CD4-positive, alpha-beta memory T cell (primary cell): Measurements from ENCODE around the gene MITF. TPM values are rescaled to one million over a fixed set of nuclear protein-coding genes. Genes with fewer than 3 reads are reported as not detected.

ENCODE experiments used
- CTCF ChIA-PET: fragments of 350-600 bp; sonication (Branson Sonifier 250); formaldehyde crosslinking; loops from one replicate; lab custom pipeline; 2021; ENCODE audit warnings: inconsistent platforms; ENCODE audit not compliant: partially characterized antibody; lab: Charles Lee
- POLR2A ChIA-PET: fragments of 350-600 bp; sonication (Branson Sonifier 250); formaldehyde crosslinking; loops from one replicate; lab custom pipeline; 2021; ENCODE audit not compliant: partially characterized antibody; lab: Charles Lee
- DNase-seq, 5 donors: peaks; one replicate each; pipeline versions ENCODE4 v3.0.0 to v3.0.0-alpha.2; 2020 to 2022; ENCODE audit warnings: mixed read lengths in 1 of 5
- H3K27ac ChIP-seq: one replicate; pipeline ENCODE4 v1.7.0; 2013; ENCODE audit warnings: low read depth, low read length
- H3K27me3 ChIP-seq: 2 replicates; pipeline ENCODE4 v1.7.0; 2013; ENCODE audit warnings: mild to moderate bottlenecking, low read length, moderate library complexity; ENCODE audit not compliant: insufficient read depth
- H3K36me3 ChIP-seq: 2 replicates; pipeline ENCODE4 v1.7.0; 2013; ENCODE audit warnings: mild to moderate bottlenecking, low read length, moderate library complexity; ENCODE audit not compliant: insufficient read depth
- H3K4me1 ChIP-seq: 2 replicates; pipeline ENCODE4 v1.7.0; 2013; ENCODE audit warnings: mild to moderate bottlenecking, low read length, moderate library complexity; ENCODE audit not compliant: insufficient read depth
- H3K4me3 ChIP-seq, 2 donors: one replicate each; pipeline ENCODE4 v1.7.0; 2013; ENCODE audit warnings: low read length in 2 of 2, mild to moderate bottlenecking in 1 of 2
- H3K9me3 ChIP-seq, 2 donors: one replicate each; pipeline ENCODE4 v1.7.0; 2013; ENCODE audit warnings: low read length in 2 of 2, control low read depth in 1 of 2; ENCODE audit not compliant: control insufficient read depth in 1 of 2
- H3K27ac Mint-ChIP-seq, 7 donors: one replicate each; pipeline ENCODE4 v1.8.0; 2020 to 2021; ENCODE audit warnings: mixed read lengths in 7 of 7, mild to moderate bottlenecking in 6 of 7, inconsistent platforms in 3 of 7, moderate library complexity in 3 of 7
- H3K27me3 Mint-ChIP-seq, 2 donors: one replicate each; pipeline ENCODE4 v1.8.0; 2020 to 2021; ENCODE audit warnings: mixed read lengths in 2 of 2
- H3K36me3 Mint-ChIP-seq, 2 donors: one replicate each; pipeline ENCODE4 v1.8.0; 2020 to 2021; ENCODE audit warnings: mixed read lengths in 2 of 2, inconsistent platforms in 1 of 2, mild to moderate bottlenecking in 1 of 2
- H3K4me1 Mint-ChIP-seq, 4 donors: one replicate each; pipeline ENCODE4 v1.8.0; 2020 to 2021; ENCODE audit warnings: mixed read lengths in 4 of 4, mild to moderate bottlenecking in 1 of 4
- H3K4me3 Mint-ChIP-seq, 8 donors: one replicate each; pipeline ENCODE4 v1.8.0; 2020 to 2021; ENCODE audit warnings: mixed read lengths in 8 of 8, mild to moderate bottlenecking in 7 of 8, moderate library complexity in 6 of 8, inconsistent platforms in 3 of 8
- H3K9me3 Mint-ChIP-seq, 8 donors: one replicate each; pipeline ENCODE4 v1.8.0; 2020 to 2021; ENCODE audit warnings: mixed read lengths in 8 of 8, mild to moderate bottlenecking in 5 of 8, inconsistent platforms in 3 of 8, moderate library complexity in 1 of 8
- intact Hi-C: fragments of 100-400 bp; cut with micrococcal nuclease; formaldehyde crosslinking; loops from one replicate; pipeline ENCODE4 v1.15.1; 2023
- polyA plus RNA-seq, 2 donors: library from polyadenylated mRNA; unstranded; fragments of 300-500 nt; fragmentation: Illumina TruSeq; gene quantifications; one replicate each; pipeline ENCODE4 v1.2.3, GENCODE V29; 2021
- total RNA-seq, 2 experiments: library from RNA; stranded (reverse); gene quantifications; one replicate each; pipeline ENCODE4 v1.2.3, GENCODE V29; 2021

Gene MITF
- total and polyA plus RNA-seq, 4 experiments from 2014 or later, result 0.80 to 1.5 TPM; not detected in 2

GRCh38 chr3:69729147-69729919, 9.9 kb upstream of the MITF start:
- Mint-ChIP-seq H3K27ac (no peak overlapping the region), H3K36me3 (no peaks in the 10 kb centered on the region), H3K4me3 (no peak overlapping the region), H3K9me3 (no peaks in the 10 kb centered on the region), H3K27me3 (peaks cover 1 to 4% of the 10 kb centered on the region in 2 donors), H3K4me1 (no peaks in the 10 kb centered on the region)
- ChIA-PET POLR2A (no interaction called here), CTCF (no interaction called here)
- no peak overlapping the region for H3K4me3 ChIP-seq
- intact Hi-C loops, result no loop called here
- no peak overlapping the region for H3K27ac ChIP-seq
- no peaks in the 10 kb centered on the region for H3K4me1 ChIP-seq
- no peak for DNase-seq
- no peaks in the 10 kb centered on the region for H3K9me3 ChIP-seq
- no peaks in the 10 kb centered on the region for H3K36me3 ChIP-seq
- H3K27me3 ChIP-seq, result no peaks in the 10 kb centered on the region

- Mint-ChIP-seq H3K4me1 (no peaks in the 10 kb centered on the region), H3K9me3 (no peaks in the 10 kb centered on the region), H3K27me3 (peaks cover 1 to 7% of the 10 kb centered on the region in 2 donors), H3K4me3 (no peak overlapping the region), H3K36me3 (no peaks in the 10 kb centered on the region), H3K27ac (no peak overlapping the region)
- H3K27ac ChIP-seq, result no peak overlapping the region
- H3K9me3 ChIP-seq, result no peaks in the 10 kb centered on the region
- H3K27me3 ChIP-seq, result no peaks in the 10 kb centered on the region
- H3K4me1 ChIP-seq, result no peaks in the 10 kb centered on the region
- intact Hi-C loops, result no loop called here
- ChIA-PET POLR2A (no interaction called here), CTCF (no interaction called here)
- H3K36me3 ChIP-seq, result no peaks in the 10 kb centered on the region
- no peak overlapping the region for H3K4me3 ChIP-seq
- no peak for DNase-seq
These were observed 8.2 kb upstream of the MITF start for GRCh38 chr3:69731080-69731479.

GRCh38 chr3:69735893-69736292, 3.4 kb upstream of the MITF start:
- intact Hi-C loops, result no loop called here

GRCh38 chr3:69737392-69737791, 1.9 kb upstream of the MITF start:
- Mint-ChIP-seq H3K27ac (no peak overlapping the region), H3K36me3 (no peaks in the 10 kb centered on the region), H3K4me1 (peaks cover 0 to 14% (median 3%) of the 10 kb centered on the region in 4 donors), H3K9me3 (peaks cover 0 to 3% (median 0%) of the 10 kb centered on the region in 8 donors), H3K27me3 (peaks cover 31 to 37% of the 10 kb centered on the region in 2 donors), H3K4me3 (no peak overlapping the region)
- POLR2A ChIA-PET, result no interaction called here
- intact Hi-C loops, result no loop called here
- Histone ChIP-seq H3K27ac (no peak overlapping the region), H3K4me3 (no peak overlapping the region), H3K36me3 (no peaks in the 10 kb centered on the region), H3K9me3 (no peaks in the 10 kb centered on the region), H3K4me1 (no peaks in the 10 kb centered on the region), H3K27me3 (peaks cover 3% of the 10 kb centered on the region)
- DNase-seq, result no peak
- CTCF ChIA-PET, result no interaction called here

More at GRCh38 chr3:69735893-69736292, 3.4 kb upstream of the MITF start:
- ChIA-PET CTCF (no interaction called here), POLR2A (no interaction called here)
- Mint-ChIP-seq H3K36me3 (no peaks in the 10 kb centered on the region), H3K9me3 (no peaks in the 10 kb centered on the region), H3K27ac (no peak overlapping the region), H3K4me3 (no peak overlapping the region), H3K27me3 (peaks cover 19 to 26% of the 10 kb centered on the region in 2 donors), H3K4me1 (peaks cover 0 to 14% (median 3%) of the 10 kb centered on the region in 4 donors)
- no peak overlapping the region for H3K27ac ChIP-seq
- no peaks in the 10 kb centered on the region for H3K36me3 ChIP-seq
- H3K9me3 ChIP-seq, result no peaks in the 10 kb centered on the region
- peaks cover 3% of the 10 kb centered on the region for H3K27me3 ChIP-seq
- no peak overlapping the region for H3K4me3 ChIP-seq
- DNase-seq, result no peak
- H3K4me1 ChIP-seq, result no peaks in the 10 kb centered on the region

- Histone ChIP-seq H3K36me3 (no peaks in the 10 kb centered on the region), H3K4me3 (no peak overlapping the region), H3K9me3 (no peaks in the 10 kb centered on the region), H3K27ac (no peak overlapping the region), H3K4me1 (no peaks in the 10 kb centered on the region), H3K27me3 (peaks cover 3% of the 10 kb centered on the region)
- Mint-ChIP-seq H3K4me1 (peaks cover 0 to 14% (median 3%) of the 10 kb centered on the region in 4 donors), H3K9me3 (peaks cover 0 to 3% (median 0%) of the 10 kb centered on the region in 8 donors), H3K27ac (no peak overlapping the region), H3K36me3 (no peaks in the 10 kb centered on the region), H3K27me3 (peaks cover 32 to 38% of the 10 kb centered on the region in 2 donors), H3K4me3 (no peak overlapping the region)
- ChIA-PET CTCF (no interaction called here), POLR2A (no interaction called here)
- DNase-seq, result no peak
- intact Hi-C loops, result no loop called here
These were observed 949 bp upstream of the MITF start for GRCh38 chr3:69738315-69738714.

GRCh38 chr3:69738859-69739203, 433 bp upstream of the MITF start:
- Histone ChIP-seq H3K4me3 (no peak overlapping the region), H3K36me3 (no peaks in the 10 kb centered on the region), H3K27me3 (peaks cover 3% of the 10 kb centered on the region), H3K27ac (no peak overlapping the region), H3K4me1 (no peaks in the 10 kb centered on the region), H3K9me3 (no peaks in the 10 kb centered on the region)
- Mint-ChIP-seq H3K4me1 (peaks cover 0 to 14% (median 3%) of the 10 kb centered on the region in 4 donors), H3K36me3 (no peaks in the 10 kb centered on the region), H3K27ac (no peak overlapping the region), H3K4me3 (peak overlapping the region in 3 of 8 donors; percentile 48 to 56 (median 55)), H3K9me3 (peaks cover 0 to 3% (median 0%) of the 10 kb centered on the region in 8 donors), H3K27me3 (peaks cover 35 to 38% of the 10 kb centered on the region in 2 donors)
- CTCF ChIA-PET, result no interaction called here
- no peak for DNase-seq
- intact Hi-C loops, result no loop called here
- POLR2A ChIA-PET, result no interaction called here

GRCh38 chr3:69740103-69741021, 1.1 kb downstream of the MITF start:
- intact Hi-C loops, result no loop called here
- ChIA-PET POLR2A (no interaction called here), CTCF (no interaction called here)
- no peak overlapping the region for H3K4me3 ChIP-seq
- peaks cover 3% of the 10 kb centered on the region for H3K27me3 ChIP-seq
- H3K4me1 Mint-ChIP-seq, result peaks cover 0 to 14% (median 3%) of the 10 kb centered on the region in 4 donors
- H3K9me3 Mint-ChIP-seq, result peaks cover 0 to 3% (median 0%) of the 10 kb centered on the region in 8 donors
- no peak overlapping the region for H3K4me3 Mint-ChIP-seq
- H3K27me3 Mint-ChIP-seq, result peaks cover 34 to 41% of the 10 kb centered on the region in 2 donors
- no peaks in the 10 kb centered on the region for H3K4me1 ChIP-seq
- H3K36me3 Mint-ChIP-seq, result no peaks in the 10 kb centered on the region
- H3K27ac ChIP-seq, result no peak overlapping the region
- H3K9me3 ChIP-seq, result no peaks in the 10 kb centered on the region
- H3K27ac Mint-ChIP-seq, result no peak overlapping the region
- no peaks in the 10 kb centered on the region for H3K36me3 ChIP-seq
- DNase-seq, result no peak
